HG03108 (cell line): ENCODE measurements around the gene PLAGL1.
"Not testable (repeated sequence)": the region's sequence is repeated elsewhere in the genome, so short reads cannot be mapped to it uniquely, and the experiment has no call there.

Experiments
- ATAC-seq: cut with Tn5 transposase; IDR thresholded peaks from one replicate; pipeline ENCODE4 v1.9.1; 2021; ENCODE audit warnings: moderate library complexity; ENCODE audit not compliant: unreplicated experiment

The PLAGL1 gene

DNA sequence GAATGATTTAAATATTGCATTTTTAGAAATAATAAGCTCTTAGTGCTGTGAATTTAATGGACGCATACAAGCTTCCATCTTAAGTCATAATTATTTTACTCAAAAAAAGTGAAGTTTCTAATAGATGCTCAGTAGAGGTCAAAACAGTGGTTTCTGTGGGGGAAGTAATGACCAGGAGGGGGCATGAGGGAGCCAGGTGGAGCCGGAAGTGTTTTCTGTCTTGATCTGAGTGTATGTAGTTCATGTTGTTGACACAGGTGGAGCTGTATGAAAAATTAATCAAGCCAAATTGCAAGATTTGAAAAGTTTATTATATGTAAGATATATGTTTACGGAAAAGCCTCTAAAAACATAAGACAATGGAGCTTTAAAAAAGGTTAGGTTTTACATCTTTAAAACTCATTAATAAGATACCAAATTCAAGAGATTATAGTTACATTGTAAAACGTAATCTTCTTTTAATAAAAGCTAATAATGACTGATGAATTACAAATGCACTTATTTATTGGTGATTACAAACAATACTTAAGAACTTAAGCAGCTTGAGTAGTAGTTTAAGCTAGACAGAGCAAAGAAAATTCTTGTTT lies 68.0 kb downstream of the PLAGL1 start:
- peak; percentile 92 for ATAC-seq

DNA sequence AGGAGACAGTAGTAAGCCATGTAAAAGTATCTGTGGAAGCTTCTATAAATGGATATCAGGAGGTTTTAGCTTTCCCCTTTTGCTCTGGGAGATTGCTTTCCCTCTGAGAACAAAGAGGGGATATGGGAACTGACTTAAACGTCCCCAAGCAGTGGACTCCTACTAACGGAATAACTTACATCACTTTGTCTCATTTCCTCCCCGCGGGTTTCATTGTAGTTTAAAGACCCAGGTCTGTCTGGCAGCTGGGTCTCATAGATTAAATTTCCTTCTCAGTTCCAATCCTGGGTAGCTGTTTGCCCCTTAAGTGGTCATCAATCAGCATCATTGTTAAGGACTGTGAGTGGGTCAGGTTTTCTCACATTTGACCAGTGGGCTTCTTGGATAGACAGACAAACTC lies 68.7 kb downstream of the PLAGL1 start:
- no peak for ATAC-seq

- ATAC-seq, result no peak
Measured at GRCh38 chr6:143937668-143937970, 70.4 kb downstream of the PLAGL1 start.

DNA sequence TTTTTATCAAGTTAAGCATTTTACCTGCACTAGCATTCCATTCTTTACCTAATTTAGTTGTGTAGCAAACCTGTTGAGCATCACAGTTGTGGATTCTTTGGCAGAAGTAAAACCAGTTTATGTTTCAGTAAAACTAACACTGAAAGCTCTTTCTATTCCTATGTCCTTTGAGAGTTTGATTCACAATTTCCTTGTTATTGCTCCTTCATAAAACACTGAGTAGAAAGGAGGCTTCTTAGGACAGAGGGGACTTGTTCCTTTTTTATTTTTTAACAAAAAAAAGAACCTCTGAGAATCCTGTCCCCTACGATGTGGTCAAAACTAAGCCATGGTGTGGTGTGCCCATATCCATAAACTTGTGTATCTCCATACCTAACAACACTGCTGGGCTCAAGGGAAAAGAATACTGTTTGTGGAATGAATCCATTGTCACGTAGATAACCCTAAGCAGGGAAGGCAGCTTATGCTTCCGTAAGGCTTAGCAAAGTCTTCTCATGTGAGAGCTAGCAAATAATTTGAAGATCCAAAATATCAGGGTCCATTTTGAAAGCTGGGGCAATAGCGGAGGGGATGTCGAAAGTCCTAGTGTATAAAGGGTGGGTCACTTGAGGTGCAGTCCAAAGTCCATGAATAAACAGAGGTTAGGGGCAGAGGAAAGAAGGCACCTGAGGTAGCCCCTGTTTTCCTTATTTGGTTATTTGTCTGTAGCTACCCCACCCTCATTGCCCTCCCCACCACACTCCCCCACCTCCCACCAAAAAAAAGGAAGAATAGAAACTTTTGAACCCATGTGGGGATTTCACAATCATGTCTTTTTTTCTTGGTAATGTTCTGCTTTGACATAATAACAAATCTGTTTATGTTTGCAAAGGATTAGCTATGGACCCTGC lies 71.0 kb downstream of the PLAGL1 start:
- ATAC-seq, result no peak

- ATAC-seq, result no peak
Measured at GRCh38 chr6:143936347-143936746, 71.7 kb downstream of the PLAGL1 start.

DNA sequence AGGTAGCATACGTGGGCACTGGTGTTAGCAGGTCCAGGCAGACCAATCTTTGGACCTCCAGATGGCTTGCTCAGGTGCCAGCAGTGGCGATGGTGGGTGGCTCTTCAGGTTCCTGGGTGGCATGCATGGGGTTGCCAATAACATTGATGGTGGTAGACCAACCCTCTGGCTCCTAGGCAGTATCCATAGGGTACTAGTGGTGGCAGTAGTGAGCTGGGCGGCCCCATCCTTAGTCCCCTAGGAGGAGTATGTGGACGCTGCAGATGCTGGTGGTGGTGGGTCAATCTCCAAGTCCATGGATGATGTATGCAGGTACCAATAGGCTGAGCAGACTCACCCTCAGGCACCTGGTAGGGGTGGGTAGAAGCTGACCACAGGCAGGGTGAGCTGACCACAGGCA lies 73.2 kb downstream of the PLAGL1 start:
- no peak for ATAC-seq

DNA sequence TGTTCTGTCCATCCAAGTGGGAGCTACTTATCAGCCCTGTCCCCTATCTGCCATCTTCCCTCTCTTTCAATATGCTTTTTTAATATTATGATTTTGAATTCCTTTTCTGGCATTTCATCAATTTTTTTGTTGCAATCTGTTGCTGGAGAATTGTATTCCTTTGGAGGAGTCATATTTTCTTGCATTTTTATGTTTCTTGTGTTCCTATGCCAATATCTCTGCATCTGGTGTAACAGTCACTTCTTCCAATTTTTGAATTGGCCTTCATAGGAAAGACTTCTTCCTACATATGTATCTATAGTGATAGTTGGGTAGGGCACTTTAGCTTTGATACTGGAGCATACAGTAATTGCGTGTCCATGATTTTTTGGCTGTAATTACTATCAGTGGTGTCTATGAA lies 73.7 kb downstream of the PLAGL1 start:
- no peak for ATAC-seq

- ATAC-seq, result no peak
Measured at GRCh38 chr6:143929975-143930374, 78.1 kb downstream of the PLAGL1 start.

- ATAC-seq, result no peak
Measured at GRCh38 chr6:143928853-143929252, 79.2 kb downstream of the PLAGL1 start.

DNA sequence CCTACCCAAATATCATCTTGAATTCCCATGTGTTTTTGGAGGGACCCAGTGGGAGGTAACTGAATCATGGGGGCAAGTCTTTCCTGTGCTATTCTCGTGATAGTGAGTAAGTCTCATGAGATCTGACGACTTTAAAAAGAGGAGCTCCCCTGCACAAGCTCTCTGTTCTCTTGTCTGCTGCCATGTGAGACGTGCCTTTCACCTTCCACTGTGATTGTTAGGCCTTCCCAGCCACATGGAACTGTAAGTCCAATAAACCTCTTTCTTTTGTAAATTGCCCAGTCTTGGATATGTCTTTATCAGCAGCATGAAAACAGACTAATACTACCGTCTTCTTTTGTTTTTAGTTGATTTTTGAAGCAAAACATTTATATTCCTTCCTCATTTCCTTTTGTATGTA lies 91.0 kb downstream of the PLAGL1 start:
- ATAC-seq, result not testable (repeated sequence)

GRCh38 chr6:143912671-143913070 lies 95.4 kb downstream of the PLAGL1 start:
- ATAC-seq, result no peak

DNA sequence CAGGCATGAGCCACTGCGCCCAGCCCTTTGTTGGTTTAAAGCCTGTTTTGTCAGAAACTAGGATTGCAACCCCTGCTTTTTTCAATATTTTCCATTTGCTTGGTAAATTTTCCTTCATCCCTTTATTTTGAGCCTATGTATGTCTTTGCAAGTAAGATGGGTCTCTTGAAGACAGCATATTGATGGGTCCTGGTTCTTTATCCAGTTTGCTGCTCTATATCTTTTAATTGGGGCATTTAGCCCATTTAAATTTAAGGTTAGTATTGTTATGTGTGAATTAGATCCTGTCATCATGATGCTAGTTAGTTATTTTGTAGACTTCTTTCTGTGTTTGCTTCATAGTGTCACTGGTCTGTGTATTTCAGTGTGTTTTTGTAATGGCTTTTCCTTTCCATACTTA lies 97.0 kb downstream of the PLAGL1 start:
- ATAC-seq, result no peak

GRCh38 chr6:143902827-143903226 lies 105.2 kb downstream of the PLAGL1 start:
- no peak for ATAC-seq

GRCh38 chr6:143901885-143902750 lies 105.9 kb downstream of the PLAGL1 start:
- ATAC-seq, result peak; percentile 95

GRCh38 chr6:143900358-143900757 lies 107.7 kb downstream of the PLAGL1 start:
- ATAC-seq, result no peak

- ATAC-seq, result no peak
Measured at GRCh38 chr6:143896126-143896860, 111.8 kb downstream of the PLAGL1 start.

GRCh38 chr6:143894655-143895054 lies 113.4 kb downstream of the PLAGL1 start:
- ATAC-seq, result no peak
